HG02759 (cell line): ENCODE measurements around the gene CCL26.

Source experiments
- ATAC-seq: cut with Tn5 transposase; IDR thresholded peaks from one replicate; pipeline ENCODE4 v1.9.1; 2021; ENCODE audit warnings: mild to moderate bottlenecking, moderate library complexity; ENCODE audit not compliant: unreplicated experiment

CCL26 gene, protein sequence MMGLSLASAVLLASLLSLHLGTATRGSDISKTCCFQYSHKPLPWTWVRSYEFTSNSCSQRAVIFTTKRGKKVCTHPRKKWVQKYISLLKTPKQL

DNA sequence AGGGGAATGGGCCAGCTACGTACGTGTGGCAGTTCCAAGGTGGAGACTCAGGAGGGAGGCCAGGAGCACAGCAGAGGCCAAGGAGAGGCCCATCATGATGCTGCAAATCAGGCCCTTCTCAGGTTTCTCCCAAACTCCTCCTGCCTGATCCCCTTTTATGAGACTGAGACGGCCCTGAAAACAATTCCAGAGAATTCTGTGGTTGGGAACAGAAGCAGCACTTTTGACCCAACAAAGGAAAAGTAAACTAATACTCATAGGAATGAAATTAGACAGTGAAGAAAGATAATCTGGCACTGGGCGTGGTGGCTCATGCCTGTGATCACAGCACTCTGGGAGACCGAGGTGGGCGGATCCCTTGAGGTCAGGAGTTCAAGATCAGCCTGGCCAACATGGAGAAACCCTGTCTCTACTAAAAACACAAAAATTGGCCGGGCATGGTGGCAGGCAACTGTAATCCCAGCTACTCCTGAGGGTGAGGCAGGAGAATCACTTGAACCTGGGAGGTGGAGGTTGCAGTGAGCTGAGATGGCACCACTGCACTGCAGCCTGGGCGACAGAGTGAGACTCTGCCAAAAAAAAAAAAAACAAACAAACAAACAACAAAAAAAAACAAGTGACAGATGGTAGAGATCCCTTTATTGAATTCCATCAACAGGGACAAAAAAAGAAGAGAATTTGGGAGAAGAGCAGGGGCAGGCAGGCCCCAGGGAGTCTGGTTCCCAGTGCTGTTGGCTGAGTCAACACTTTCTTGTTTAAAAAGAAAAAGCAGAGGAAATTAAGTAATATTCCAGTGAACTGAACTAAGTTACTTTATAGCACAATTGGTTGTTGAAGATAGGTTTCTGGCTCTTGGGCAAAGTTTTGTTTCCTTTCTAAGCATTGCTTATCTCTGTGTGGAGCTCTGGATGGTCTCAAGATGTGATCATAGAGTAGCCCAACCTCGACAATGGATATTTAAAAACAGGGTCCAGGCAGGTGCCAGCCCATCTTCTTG, at the start of gene CCL26:
Gene CCL26 (minus strand): TSS at position 131 of the 997 bp plus-strand sequence. CDS start 35 bp downstream, at position 96.
- no peak for ATAC-seq

DNA sequence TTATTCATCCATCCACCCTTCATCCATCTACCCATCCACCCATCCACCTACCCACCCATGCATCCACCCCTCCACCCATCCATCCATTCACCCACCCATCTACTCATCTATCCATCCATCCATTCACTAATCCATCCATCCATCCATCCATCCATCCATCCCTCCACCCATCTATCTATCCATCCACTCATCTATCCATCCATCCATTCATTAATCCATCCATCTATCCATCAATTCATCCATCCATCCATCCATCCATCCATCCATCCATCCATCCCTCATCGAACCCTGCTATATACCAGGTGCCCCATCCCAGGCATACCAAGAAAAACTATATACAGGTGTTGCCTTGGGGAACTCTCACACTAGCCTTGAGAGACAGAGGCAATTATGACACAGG, 48.7 kb upstream of the CCL26 start:
- no peak for ATAC-seq

DNA sequence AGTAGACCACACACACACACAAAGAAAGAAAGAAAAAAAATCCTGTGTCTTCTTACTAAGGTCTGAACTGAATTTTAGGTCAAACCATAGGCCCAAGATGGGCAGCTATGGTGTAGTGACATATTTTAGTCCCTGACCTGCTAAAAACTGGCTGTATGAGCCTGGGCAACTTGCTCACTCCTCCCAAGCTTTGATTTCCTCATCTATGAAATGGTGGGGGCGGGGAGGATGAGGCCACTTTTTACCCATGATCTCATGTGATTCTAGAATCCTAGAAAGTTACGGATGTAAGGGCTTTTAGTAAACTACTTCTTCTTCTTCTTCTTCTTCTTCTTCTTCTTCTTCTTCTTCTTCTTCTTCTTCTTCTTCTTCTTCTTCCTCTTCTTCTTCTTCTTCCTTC, 47.7 kb upstream of the CCL26 start:
- no peak for ATAC-seq

DNA sequence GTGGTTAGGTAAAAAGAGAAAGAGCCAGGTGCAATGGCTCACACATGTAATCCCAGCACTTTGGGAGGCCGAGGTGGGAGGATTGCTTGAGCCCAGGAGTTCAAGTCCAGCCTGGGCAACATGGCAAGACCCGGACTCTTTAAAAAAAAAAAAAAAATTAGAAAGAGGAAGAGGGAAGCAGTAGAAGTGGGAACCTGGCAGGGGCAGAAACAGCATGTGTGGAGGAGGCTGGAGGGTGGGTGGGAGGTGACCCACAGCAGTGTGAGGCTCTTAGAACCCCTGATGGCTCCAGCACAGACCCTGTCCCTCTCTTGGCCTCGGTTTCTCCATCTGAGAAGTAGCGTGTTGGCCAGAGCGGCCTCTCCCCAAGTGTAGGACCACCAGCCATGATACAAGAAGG, 46.5 kb upstream of the CCL26 start:
- no peak for ATAC-seq

DNA sequence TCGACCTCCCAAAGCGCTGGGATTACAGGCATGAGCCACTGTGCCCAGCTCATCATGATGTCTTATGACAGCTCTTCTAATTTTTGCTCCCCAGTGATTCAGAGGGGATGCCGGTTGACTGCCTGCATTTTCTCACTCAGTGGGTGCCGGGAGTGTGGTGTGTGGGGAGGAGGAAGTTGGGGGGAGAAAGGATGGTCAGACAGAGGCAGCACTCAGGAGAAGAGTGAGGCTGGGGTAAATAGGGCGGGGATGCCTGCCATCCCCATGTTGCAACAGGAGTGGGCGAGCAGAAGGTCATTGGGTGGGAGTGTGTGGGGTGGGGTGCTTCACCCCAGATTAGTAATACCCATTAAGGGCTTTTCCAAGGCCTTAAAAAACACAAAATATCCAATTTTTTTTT, 45.1 kb upstream of the CCL26 start:
- no peak for ATAC-seq

DNA sequence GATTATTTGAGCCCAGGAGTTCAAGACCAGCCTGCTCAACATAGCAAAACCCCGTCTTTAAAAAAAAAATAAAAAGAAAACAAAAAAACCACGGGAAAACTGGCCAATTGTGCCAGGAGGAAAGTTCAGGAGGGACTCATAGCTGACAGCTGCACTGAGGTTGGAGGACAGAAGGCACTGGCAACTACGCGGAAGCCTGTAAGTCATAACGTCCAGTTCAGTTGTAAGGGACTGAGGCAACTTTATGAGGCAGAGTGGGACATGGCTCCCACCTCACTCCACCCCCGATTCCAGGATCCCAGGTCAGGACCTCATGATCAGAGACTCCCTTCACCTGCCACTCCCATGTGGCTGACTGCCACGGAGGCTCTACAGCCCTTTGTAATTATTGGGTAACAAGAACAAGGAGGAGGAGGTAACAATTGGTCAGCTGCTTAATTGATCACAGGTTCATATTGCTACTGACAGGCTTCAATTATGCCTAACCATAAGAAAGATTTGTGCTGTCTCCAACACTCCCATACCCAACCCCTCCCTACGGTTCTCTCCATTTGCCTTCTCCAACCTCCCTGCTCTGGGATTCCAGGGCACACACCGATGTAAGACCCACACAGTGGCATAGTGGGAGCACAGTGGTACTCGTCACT, 43.5 kb upstream of the CCL26 start:
- no peak for ATAC-seq

DNA sequence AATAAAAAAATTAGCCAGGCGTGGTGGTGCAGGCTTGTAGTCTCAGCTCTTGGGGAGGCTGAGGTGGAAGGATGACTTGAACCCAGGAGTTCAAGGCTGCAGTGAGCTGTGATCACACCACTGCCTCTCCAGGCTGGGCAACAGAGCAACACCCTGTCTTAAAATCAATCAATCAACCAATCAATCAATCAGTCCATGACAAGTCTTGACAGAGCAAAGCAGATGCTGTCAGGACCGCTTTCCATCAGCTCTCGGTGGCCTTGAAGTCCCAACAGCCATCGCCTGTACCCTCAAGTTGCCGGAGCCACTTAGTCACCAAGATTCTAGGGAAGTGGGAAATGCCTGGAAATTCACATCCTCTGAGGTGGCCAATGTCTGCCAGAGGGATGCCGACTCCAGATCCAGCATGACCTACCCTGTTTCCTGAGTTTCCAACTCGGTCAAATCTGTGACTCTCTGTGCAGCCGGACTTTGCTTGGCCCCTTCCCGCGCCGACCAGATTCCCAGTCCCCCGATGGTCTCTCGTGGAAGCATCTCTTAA, 42.5 kb upstream of the CCL26 start:
- ATAC-seq = no peak

DNA sequence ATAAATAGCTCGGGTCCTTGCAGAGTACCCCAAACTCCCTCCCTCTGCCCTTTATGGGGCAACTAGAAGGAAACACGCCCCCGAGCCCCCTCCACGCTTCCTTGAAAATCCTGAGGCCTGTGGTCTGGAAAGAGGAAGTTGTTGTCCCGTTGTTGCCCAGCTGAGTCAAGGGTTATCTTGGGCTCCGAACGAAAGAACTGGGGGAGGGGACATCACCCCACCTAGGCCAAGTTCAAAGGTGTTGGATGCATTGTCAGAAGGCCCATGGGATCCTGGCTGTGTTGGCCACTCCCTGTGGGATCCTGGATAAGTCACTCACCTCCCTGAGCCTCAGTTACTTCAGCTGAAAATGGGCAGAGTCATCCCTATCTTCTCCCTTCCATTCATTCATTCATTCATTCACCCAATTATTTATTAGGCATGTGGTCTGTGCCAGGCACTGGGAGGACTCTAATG, 41.8 kb upstream of the CCL26 start, which contains the start of gene CCL24:
Gene CCL24 (minus strand): TSS at position 26 of the 456 bp plus-strand sequence. CDS start 91 bp downstream, outside the sequence.
- no peak for ATAC-seq

DNA sequence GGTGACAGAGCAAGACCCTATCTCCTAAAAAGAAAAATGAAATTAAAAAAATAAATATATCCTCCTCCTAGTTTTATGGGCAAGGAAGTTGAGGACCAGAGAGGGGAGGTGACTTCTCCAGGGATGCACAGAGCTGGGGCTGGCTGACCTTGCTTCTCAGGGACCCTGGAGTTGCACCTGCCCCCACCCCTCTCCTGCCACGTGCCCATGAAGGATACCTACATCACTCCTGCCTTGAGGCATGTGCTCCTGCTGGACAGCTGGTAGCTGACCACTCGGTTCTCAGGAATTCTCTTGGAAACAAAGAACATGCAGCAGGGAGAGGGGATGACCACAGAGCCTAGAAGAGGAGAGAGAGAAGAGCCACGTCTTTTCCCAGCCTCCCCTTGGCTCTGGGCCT, 41.1 kb upstream of the CCL26 start:
- ATAC-seq = no peak

DNA sequence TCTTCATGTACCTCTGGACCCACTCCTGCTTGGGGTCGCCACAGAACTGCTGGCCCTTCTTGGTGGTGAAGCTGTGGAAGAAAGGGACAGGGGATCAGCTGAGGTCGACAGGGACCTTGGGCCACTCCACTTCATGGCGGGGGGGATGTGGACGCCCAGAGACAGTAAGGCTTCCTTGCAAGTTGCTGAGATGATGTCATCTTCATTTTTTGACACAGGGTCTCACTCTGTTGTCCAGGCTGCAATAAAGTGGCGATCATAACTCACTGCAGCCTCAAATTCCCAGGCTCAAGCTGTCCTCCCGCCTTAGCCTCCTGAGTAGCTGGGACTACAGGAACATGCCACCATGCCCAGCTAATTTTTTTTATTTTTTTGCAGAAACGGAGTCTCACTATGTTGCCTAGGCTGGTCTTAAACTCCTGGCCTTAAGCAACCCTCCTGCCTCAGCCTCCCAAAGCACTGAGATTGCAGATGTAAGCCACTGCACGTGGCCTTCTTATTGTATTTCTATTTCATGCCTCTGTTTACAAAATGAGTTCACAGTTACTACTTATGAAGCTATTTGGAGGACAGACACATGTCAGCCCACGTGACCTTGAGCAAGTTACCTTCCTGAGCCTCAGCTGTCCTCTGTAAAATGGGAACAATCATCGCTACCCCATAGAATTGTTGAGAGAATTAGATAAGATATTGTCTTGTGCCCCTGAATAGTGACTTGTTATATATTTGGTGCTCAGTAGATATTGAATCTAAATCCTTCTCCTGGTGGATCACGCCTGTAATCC, 40.1 kb upstream of the CCL26 start:
- ATAC-seq = no peak

DNA sequence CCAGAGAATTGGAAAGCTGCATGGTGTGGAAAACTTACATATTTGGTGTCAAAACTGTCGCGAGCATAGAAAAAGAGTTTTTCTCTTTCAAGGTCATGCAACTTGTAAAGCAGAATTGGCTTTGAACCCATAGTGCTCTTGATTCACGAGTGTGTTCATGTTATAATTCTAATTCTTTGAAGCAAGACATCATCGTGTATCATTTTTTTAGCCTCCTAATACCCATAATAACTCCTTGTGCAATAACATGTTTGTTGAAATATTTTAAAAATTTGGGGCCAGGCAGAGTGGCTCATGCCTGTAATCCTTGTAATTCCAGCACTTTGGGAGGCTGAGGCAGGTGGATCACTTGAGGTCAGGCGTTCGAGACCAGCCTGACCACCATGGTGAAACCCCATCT, 37.4 kb upstream of the CCL26 start:
- ATAC-seq = no peak

DNA sequence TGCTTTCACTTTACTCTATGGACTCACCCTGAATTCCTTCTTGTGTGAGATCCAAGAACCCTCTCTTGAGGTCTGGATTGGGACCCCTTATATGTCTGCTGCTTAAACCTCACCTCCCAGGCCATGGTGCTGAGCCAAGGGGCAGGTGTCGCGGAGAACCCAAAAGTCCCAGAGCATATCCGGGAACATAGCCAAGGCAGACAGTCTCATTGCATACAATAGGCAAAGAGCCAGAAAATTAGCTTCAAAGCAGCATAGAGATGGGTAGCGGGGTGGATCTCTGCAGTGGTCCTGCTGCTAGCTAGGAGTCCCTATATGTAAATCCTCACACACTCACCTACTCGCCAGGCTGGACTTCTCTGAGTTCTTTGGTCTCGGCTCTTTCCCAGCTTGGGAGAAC, 36.1 kb upstream of the CCL26 start:
- ATAC-seq = no peak

DNA sequence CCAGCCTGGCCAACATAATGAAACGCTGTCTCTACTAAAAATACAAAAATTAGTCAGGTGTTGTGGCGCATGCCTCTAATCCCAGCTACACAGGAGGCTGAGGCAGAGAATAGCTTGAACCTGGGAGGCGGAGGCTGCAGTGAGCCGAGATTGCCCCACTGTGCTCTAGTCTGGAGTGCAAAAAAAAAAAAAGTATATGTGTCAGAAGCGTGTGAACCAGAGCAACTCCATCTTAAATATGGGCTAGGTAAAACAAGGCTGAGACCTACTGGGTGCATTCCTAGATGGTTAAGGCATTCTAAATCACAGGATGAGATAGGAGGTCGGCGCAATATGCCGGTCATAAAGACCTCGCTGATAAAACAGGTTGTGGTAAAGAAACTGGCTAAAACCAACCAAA, 35.4 kb upstream of the CCL26 start:
- no peak for ATAC-seq

DNA sequence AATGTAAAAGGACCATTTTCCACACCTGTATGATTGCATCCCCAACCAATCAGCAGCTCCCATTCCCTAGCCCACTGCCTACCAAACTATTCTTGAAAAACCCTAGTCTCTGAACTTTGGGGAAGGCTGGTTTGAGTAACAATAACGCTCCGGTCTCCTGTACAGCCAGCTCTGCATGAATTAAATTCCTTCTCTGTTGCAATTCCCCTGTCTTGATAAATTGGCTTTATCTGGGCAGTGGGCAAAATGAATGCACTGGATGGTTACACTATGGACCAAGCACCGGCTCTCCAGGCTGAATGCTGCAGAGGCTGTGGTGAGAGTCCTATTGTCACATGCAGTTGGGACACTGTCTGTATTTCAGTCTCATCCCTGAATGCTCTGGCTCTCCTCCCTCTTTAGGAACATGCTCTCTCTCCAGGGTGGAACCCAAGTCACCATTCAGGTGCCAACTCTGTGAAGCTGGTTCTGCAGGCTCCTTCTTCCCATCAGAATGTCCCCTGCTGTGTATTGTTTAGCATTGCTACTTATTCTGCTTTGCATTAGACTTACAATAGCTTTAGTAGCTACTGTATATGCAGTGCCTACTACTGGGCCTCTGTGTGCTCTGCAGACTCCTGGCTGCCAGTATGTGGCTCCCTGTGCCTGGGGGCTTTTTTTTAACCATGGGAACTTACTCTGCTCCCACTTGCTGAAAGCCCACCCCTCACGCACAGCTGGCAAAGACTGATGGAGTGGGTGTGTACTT, 34.7 kb upstream of the CCL26 start:
- ATAC-seq = no peak

DNA sequence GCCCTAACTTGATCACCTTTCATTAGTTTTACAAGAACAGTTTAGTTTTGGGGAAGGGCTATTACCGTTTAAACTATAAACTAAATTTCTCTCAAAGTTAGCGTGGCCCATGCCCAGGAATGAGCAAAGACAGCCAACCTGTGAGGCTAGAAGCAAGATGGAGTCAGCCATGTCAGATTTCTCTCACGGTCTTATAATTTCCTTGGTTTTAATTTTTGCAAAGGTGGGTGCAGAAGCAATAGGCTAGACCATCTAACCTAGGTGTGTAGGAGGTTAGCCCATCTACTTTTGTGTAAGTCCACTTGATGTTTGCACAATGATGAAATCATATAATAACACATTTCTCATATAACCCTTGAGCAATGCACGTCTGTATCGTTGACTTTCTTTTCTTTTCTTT, 32.7 kb upstream of the CCL26 start:
- ATAC-seq = no peak

DNA sequence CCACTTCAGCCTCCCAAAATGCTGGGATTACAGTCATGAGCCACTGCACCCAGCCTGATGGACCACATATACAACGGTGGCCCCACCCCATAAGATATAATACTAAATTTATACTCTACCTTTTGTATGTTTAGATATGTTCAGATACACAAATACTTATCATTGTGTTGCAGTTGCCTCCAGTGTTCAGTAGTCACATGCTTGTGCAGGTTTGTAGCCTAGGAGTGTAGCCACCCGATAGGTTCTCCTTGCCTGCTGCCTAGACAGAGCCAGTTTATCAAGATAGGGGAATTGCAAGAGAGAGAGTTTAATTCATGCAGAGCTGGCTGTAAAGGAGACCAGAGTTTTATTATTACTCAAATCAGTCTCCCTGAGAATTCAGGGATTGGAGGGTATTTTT, 32.0 kb upstream of the CCL26 start:
- ATAC-seq = no peak

DNA sequence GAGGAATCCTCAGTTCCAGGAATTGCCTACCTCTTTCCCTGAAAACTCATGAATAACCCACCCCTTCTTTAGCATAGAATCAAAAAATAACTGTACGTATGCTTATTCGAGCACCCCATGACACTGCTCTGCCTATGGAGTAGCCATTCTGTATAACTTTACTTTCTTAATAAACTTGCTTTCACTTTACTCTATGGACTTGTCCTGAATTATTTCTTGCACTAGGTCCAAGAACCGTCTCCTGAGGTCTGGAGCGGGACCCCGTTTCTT, 30.5 kb upstream of the CCL26 start:
- no peak for ATAC-seq

DNA sequence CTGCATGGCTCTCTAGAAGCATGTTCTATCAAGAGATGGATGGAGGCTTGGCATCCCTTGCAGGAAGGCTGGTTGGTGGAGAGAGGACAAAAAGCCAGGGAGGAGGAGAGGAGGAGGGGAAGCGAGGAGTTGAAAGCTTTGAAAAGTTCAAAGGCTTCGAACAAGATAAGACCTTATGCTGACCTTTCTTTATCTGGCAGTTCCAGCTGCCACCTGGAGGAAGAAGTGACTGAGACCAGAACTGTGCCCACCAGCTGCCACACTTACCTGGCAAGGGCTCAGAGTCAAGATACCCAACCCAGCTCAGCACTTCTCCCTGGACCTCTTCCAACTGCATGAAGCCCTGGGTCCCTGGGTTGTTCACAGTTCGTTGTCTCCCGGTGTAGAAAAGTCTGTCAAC, 26.8 kb upstream of the CCL26 start:
- ATAC-seq = no peak

DNA sequence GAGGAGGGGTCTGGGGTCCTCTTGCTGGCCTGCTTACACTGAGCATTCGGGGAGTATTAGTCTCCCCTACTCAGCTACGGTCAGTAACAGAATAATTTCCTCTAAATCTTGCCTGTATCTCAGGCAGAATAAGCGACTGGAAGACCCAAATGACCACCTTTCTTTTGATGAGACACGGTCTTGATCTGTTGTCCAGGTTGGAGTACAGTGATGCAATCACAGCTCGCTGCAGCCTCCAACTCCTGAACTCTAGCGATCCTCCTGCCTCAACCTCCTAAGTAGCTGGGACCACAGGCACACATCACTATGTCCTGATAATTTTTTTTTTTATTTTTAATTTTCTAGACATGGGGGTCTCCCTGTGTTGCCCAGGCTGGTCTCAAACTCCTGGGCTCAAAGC, 24.4 kb upstream of the CCL26 start:
- no peak for ATAC-seq

DNA sequence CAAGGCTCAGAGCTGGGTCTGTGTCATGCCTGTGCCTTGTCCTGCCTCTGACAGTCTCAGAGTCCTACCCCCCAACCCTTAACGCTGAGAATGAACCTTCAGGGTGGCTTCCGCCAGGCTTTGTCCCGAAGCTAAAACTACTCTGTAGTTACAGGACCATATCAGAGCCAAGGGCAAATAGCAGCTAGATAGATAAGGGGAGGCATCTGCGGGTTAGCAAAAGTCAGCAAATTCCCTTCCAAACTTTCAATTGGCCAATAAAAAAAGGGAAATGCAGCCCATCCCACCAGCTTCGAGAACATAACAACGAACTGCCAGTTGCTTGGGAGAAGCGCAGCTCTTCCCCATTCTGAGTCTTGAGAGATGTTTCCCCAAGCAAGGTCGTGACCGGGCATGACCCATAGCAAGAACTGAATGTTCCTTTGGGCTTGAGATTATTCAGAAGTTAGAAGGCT, 23.8 kb upstream of the CCL26 start:
- no peak for ATAC-seq
